Mesendoderm (in vitro differentiated cells): Measurements from ENCODE around the gene RAB17.

Source experiments
- DNase-seq: peaks from one replicate; pipeline ENCODE4 v3.0.0; 2013
- H2AK5ac ChIP-seq: 2 replicates; pipeline ENCODE4 v1.6.1; 2013; ENCODE audit warnings: low read length, inconsistent platforms
- H2BK120ac ChIP-seq: 2 replicates; pipeline ENCODE4 v1.6.1; 2013; ENCODE audit warnings: low read depth, mild to moderate bottlenecking, low read length, moderate library complexity, mixed read lengths
- H2BK15ac ChIP-seq: replicated peaks from 2 replicates; pipeline ENCODE4 v1.6.1; 2013; ENCODE audit warnings: low read depth, mild to moderate bottlenecking, moderate library complexity
- H2BK5ac ChIP-seq: 2 replicates; pipeline ENCODE4 v1.6.1; 2013; ENCODE audit warnings: low read length, inconsistent platforms
- H3K18ac ChIP-seq: 2 replicates; pipeline ENCODE4 v1.6.1; 2013; ENCODE audit warnings: mild to moderate bottlenecking, low read length, mixed read lengths
- H3K23ac ChIP-seq: one replicate; pipeline ENCODE4 v1.6.1; 2013; ENCODE audit warnings: low read length
- H3K27ac ChIP-seq: 2 replicates; pipeline ENCODE4 v1.5.1; 2013; ENCODE audit warnings: low read depth, mild to moderate bottlenecking, inconsistent platforms, low read length, moderate library complexity
- H3K27me3 ChIP-seq: 2 replicates; pipeline ENCODE4 v1.6.1; 2013; ENCODE audit warnings: low read length, control low read depth, mild to moderate bottlenecking, inconsistent platforms; ENCODE audit not compliant: insufficient read depth, poor library complexity
- H3K36me3 ChIP-seq: 2 replicates; pipeline ENCODE4 v1.6.1; 2013; ENCODE audit warnings: low read length, inconsistent platforms; ENCODE audit not compliant: control insufficient read depth, insufficient read depth
- H3K4ac ChIP-seq: one replicate; pipeline ENCODE4 v1.6.1; 2013; ENCODE audit warnings: low read depth, mild to moderate bottlenecking, low read length, moderate library complexity
- H3K4me1 ChIP-seq: 2 replicates; pipeline ENCODE4 v1.6.1; 2013; ENCODE audit warnings: low read depth, low read length, inconsistent platforms; ENCODE audit not compliant: control insufficient read depth
- H3K4me2 ChIP-seq: 2 replicates; pipeline ENCODE4 v1.6.1; 2013; ENCODE audit warnings: low read length
- H3K4me3 ChIP-seq: 2 replicates; pipeline ENCODE4 v1.5.1; 2013; ENCODE audit warnings: mild to moderate bottlenecking, low read length
- H3K56ac ChIP-seq: one replicate; pipeline ENCODE4 v1.6.1; 2013; ENCODE audit warnings: low read length
- H3K79me1 ChIP-seq: 2 replicates; pipeline ENCODE4 v1.6.1; 2013; ENCODE audit warnings: low read length, inconsistent platforms
- H3K79me2 ChIP-seq: 2 replicates; pipeline ENCODE4 v1.6.1; 2013; ENCODE audit warnings: mild to moderate bottlenecking, low read length; ENCODE audit not compliant: control insufficient read depth, insufficient read depth
- H3K9ac ChIP-seq: 2 replicates; pipeline ENCODE4 v1.6.1; 2013; ENCODE audit warnings: low read length, inconsistent platforms
- H4K5ac ChIP-seq: one replicate; pipeline ENCODE4 v1.6.1; 2013; ENCODE audit warnings: low read length
- H4K8ac ChIP-seq: one replicate; pipeline ENCODE4 v1.6.1; 2013; ENCODE audit warnings: low read depth, mild to moderate bottlenecking, control low read depth, low read length, moderate library complexity
- WGBS: extraction: QIAGEN DNeasy Blood & Tissue Kit; methylation state at CpG from one replicate; pipeline ENCODE4 v1.1.7; 2013; ENCODE audit warnings: low lambda C conversion rate, missing lambda C conversion rate; ENCODE audit not compliant: insufficient coverage; ENCODE audit errors: extremely low coverage; 5-methylcytosine and 5-hydroxymethylcytosine counted together

Gene RAB17

DNA sequence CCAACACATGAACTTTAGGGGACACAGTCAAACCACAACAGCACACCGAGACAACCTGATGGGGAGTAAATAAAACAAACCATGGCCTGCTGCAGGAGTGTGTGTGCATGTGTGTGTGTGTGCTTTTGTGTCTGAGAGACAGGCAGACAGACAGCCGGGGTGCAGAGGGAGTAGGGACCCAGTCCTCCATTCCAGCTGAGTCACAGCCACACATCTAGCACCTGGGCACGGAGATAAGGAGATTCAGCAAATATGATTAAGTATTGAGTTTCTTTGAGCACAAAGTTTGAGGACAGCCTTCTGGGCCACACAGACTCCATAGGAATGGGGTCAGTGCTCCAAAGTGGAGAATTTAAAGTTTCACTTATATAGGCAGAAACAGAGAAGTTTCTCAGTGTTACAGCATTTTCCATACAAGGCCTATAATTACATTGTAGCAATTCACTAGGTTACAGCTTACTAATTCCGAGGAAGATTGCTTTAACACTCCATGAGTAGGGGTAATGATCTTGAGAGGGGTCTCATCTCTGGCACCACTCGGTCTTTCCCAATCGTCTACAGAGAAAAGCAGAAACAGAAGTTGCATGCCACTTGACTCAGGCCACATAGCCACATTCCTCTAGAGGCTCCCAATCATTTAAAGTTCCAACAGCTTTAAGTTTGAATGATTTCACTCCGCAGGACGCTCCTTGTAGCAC lies 55.0 kb downstream of the RAB17 start:
- no peak overlapping the region for H3K4me2 ChIP-seq
- H4K5ac ChIP-seq: no peak overlapping the region
- no peak overlapping the region for H3K4ac ChIP-seq
- no peak overlapping the region for H3K56ac ChIP-seq
- no peak overlapping the region for H3K23ac ChIP-seq
- H2BK5ac ChIP-seq: no peak overlapping the region
- H3K79me2 ChIP-seq: no peaks in the 10 kb centered on the region
- H3K4me3 ChIP-seq: no peak overlapping the region
- H3K36me3 ChIP-seq: no peaks in the 10 kb centered on the region
- WGBS: no CpG with 5 or more reads among the region's 8 CpGs
- H2BK15ac ChIP-seq: no peak overlapping the region
- no peaks in the 10 kb centered on the region for H3K79me1 ChIP-seq
- H3K18ac ChIP-seq: no peak overlapping the region
- H3K27me3 ChIP-seq: no peaks in the 10 kb centered on the region
- H2BK120ac ChIP-seq: no peak overlapping the region
- no peak for DNase-seq
- no peak overlapping the region for H2AK5ac ChIP-seq
- no peak overlapping the region for H3K9ac ChIP-seq
- H3K4me1 ChIP-seq: peaks cover 3% of the 10 kb centered on the region
- H3K27ac ChIP-seq: no peak overlapping the region
- H4K8ac ChIP-seq: no peak overlapping the region

DNA sequence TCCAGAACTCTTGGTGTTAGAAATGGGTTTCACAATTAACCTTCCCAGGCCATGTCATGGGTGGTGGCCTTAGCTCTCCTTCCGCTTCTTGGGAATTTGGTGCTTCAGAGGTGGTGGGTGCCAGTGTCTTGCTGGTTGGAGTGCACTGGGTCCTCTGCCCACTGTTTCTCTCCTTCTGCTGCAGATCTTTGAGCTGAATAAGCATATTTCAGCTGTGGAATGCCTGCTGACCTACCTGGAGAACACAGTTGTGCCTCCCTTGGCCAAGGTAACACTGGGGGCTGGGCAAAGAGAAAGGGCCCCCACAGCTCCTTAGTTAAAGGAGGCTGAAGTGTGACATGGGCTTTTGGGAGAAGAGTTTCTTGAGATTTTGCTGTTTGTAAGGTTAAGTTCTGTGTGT lies 56.2 kb downstream of the RAB17 start:
- H3K79me2 ChIP-seq: no peaks in the 10 kb centered on the region
- H3K4ac ChIP-seq: no peak overlapping the region
- no peaks in the 10 kb centered on the region for H3K36me3 ChIP-seq
- no peak overlapping the region for H4K8ac ChIP-seq
- peaks cover 3% of the 10 kb centered on the region for H3K4me1 ChIP-seq
- H3K23ac ChIP-seq: no peak overlapping the region
- no CpG with 5 or more reads among the region's 1 CpG for WGBS
- no peak overlapping the region for H3K27ac ChIP-seq
- no peak overlapping the region for H3K56ac ChIP-seq
- no peaks in the 10 kb centered on the region for H3K79me1 ChIP-seq
- no peak overlapping the region for H2BK120ac ChIP-seq
- no peak overlapping the region for H2BK15ac ChIP-seq
- no peak for DNase-seq
- H3K18ac ChIP-seq: no peak overlapping the region
- H2BK5ac ChIP-seq: no peak overlapping the region
- no peak overlapping the region for H4K5ac ChIP-seq
- H2AK5ac ChIP-seq: no peak overlapping the region
- no peak overlapping the region for H3K4me3 ChIP-seq
- no peak overlapping the region for H3K9ac ChIP-seq
- no peaks in the 10 kb centered on the region for H3K27me3 ChIP-seq
- no peak overlapping the region for H3K4me2 ChIP-seq

DNA sequence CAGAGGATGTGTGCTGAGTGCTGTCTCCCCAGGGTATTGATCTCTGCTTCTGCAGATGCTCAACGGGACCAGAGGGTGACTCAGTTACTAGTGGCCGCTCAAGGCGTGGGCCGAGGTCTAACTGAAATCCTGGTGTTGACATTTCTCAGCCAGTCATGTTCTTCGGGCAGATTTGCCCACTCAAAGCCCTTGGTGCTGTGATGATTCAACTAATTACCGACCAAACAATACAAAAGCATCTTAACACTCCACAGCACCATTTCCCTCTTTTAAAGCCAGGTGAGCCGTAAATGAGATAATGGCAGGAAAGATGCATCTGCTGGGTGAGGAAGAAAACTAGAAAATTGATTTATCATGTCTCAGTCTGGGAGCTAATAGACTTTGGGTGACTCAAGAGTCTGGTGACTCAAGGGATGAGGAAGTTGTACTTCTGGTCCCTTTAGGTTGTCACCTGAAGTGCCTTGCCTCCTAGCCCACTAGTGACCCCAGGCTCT lies 56.8 kb downstream of the RAB17 start:
- Histone ChIP-seq H4K5ac (no peak overlapping the region), H3K56ac (no peak overlapping the region), H4K8ac (no peak overlapping the region), H3K79me1 (no peaks in the 10 kb centered on the region), H3K4me1 (peaks cover 3% of the 10 kb centered on the region), H3K27ac (no peak overlapping the region), H2BK120ac (no peak overlapping the region), H2AK5ac (no peak overlapping the region), H3K36me3 (no peaks in the 10 kb centered on the region), H3K9ac (no peak overlapping the region), H3K23ac (no peak overlapping the region), H3K18ac (no peak overlapping the region), H2BK5ac (no peak overlapping the region), H3K4me3 (no peak overlapping the region), H2BK15ac (no peak overlapping the region), H3K4me2 (no peak overlapping the region), H3K79me2 (no peaks in the 10 kb centered on the region), H3K4ac (no peak overlapping the region), H3K27me3 (no peaks in the 10 kb centered on the region)
- DNase-seq: no peak
- no CpG with 5 or more reads among the region's 7 CpGs for WGBS

DNA sequence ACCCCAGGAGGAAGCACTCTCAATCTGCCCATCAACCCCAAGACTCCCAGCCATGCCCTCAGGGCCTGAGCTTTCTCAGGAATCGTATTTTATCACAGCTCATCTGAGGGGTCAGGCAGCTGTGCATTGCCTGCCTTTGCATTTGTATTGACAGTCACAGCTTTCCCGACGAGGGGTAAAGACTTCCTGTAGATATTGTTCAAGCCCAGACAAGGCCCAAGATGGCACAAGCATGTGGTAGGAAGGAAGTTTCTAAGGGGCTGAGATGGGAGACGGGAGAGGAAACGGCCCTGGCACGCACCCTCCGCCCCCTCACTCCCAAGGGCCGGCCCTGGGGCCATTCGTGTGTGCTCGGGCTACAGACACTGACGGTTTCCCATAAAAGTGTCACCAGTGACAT lies 58.4 kb downstream of the RAB17 start:
- no peaks in the 10 kb centered on the region for H3K79me1 ChIP-seq
- WGBS: no CpG with 5 or more reads among the region's 11 CpGs

DNA sequence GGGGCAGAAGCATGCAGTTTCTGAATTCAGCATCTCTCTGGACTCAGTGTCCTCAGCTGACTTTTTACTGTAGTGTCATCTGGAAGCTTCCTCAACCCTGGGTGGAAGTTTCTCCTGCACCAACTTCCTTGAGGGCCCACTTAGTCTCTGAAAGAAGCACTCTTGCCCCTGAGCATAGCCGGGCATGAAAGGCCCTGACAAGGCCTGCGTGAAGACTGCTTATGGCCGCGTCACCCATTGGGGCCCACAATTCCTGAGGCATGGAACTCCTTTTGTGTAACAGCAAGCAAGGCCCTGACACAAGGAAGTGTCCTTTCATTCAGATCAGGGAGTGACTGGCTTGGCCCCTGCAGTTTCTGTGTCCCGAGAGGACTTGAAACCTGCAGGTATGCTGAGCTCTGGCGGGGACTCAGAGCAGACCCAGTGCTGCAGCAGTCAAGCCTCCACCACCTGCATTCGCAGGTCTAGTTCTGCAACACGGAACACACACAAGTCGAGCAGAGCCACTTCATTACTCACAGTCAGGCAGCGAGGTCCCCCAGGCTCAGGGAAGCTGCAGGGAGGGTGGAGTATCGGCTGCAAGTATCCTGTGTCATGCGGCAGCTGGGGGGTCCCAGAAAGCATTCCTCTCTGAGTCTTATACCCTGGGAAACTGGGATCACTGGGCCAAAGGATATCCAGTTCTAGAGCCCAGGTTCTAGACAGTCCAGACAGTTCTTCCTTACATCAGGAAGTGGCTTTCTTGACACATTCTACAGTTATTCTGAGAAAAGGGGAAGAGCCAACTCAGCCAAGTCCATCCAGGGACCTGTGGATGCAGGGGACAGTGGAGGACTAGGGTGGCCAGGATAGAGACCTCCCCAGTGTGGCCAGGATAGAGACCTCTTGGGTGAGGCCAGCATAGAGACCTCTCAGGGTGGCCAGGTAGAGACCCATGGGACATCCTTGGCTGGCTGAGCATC lies 59.8 kb downstream of the RAB17 start:
- Histone ChIP-seq H3K36me3 (no peaks in the 10 kb centered on the region), H3K23ac (no peak overlapping the region), H3K4me3 (no peak overlapping the region), H3K4me1 (peaks cover 3% of the 10 kb centered on the region), H3K4ac (no peak overlapping the region), H2BK120ac (no peak overlapping the region), H3K79me1 (no peaks in the 10 kb centered on the region), H3K4me2 (no peak overlapping the region), H4K8ac (no peak overlapping the region), H4K5ac (no peak overlapping the region), H3K79me2 (no peaks in the 10 kb centered on the region), H2BK5ac (peak overlapping the region; percentile 7), H3K9ac (no peak overlapping the region), H3K18ac (no peak overlapping the region), H2BK15ac (no peak overlapping the region), H3K56ac (no peak overlapping the region), H3K27me3 (no peaks in the 10 kb centered on the region), H3K27ac (no peak overlapping the region), H2AK5ac (no peak overlapping the region)
- DNase-seq: no peak
- WGBS: no CpG with 5 or more reads among the region's 12 CpGs

More for the DNA sequence above, 58.4 kb downstream of the RAB17 start:
- Histone ChIP-seq H3K4ac (peak overlapping the region; percentile 18), H3K4me3 (no peak overlapping the region), H3K4me1 (peaks cover 3% of the 10 kb centered on the region), H3K27me3 (no peaks in the 10 kb centered on the region), H2BK15ac (no peak overlapping the region), H3K27ac (peak overlapping the region; percentile 47), H2BK120ac (no peak overlapping the region), H3K56ac (peak overlapping the region; percentile 43), H4K5ac (no peak overlapping the region), H2AK5ac (no peak overlapping the region), H3K18ac (peak overlapping the region; percentile 12), H3K23ac (no peak overlapping the region), H3K9ac (no peak overlapping the region), H2BK5ac (peak overlapping the region; percentile 28), H3K79me2 (no peaks in the 10 kb centered on the region), H3K36me3 (no peaks in the 10 kb centered on the region), H4K8ac (no peak overlapping the region), H3K4me2 (no peak overlapping the region)
- peak; percentile 43 for DNase-seq
